BE2C (cell line): ENCODE results near the gene PRR23C. TPM values are rescaled to one million over a fixed set of nuclear protein-coding genes. Genes with fewer than 3 reads are reported as not detected.

Source experiments
- DNase-seq: peaks from one replicate; pipeline ENCODE4 v3.0.0-alpha.2; 2020
- H3K27me3 ChIP-seq: fragments of 250-450 bp; sonication (Bioruptor Pico); 2 replicates; pipeline ENCODE4 v1.5.1; 2020; ENCODE audit warnings: mild to moderate bottlenecking
- H3K36me3 ChIP-seq: fragments of 250-450 bp; sonication (Bioruptor Pico); 2 replicates; pipeline ENCODE4 v1.5.1; 2020; ENCODE audit warnings: mild to moderate bottlenecking
- H3K4me1 ChIP-seq: fragments of 250-450 bp; sonication (Bioruptor Pico); 2 replicates; pipeline ENCODE4 v1.5.1; 2020
- H3K4me3 ChIP-seq: 2 replicates; pipeline ENCODE4 v1.5.1; 2011; ENCODE audit warnings: low read depth, low read length
- H3K9me3 ChIP-seq: fragments of 250-450 bp; sonication (Bioruptor Pico); 2 replicates; pipeline ENCODE4 v1.5.1; 2020
- polyA plus RNA-seq: library from polyadenylated mRNA; unstranded; fragments of >200 nt; gene quantifications from one replicate; pipeline ENCODE4 v1.2.1, GENCODE V29; 2012; ENCODE audit warnings: low read depth, missing spikeins; ENCODE audit not compliant: insufficient read length, insufficient read depth
- TF ChIP-seq, protein P1 (sequence below): IDR thresholded peaks from 2 replicates; pipeline ENCODE4 v1.5.1; 2012; ENCODE audit warnings: mild to moderate bottlenecking, low read depth, low read length

PRR23C gene
- not detected for polyA plus RNA-seq

DNA sequence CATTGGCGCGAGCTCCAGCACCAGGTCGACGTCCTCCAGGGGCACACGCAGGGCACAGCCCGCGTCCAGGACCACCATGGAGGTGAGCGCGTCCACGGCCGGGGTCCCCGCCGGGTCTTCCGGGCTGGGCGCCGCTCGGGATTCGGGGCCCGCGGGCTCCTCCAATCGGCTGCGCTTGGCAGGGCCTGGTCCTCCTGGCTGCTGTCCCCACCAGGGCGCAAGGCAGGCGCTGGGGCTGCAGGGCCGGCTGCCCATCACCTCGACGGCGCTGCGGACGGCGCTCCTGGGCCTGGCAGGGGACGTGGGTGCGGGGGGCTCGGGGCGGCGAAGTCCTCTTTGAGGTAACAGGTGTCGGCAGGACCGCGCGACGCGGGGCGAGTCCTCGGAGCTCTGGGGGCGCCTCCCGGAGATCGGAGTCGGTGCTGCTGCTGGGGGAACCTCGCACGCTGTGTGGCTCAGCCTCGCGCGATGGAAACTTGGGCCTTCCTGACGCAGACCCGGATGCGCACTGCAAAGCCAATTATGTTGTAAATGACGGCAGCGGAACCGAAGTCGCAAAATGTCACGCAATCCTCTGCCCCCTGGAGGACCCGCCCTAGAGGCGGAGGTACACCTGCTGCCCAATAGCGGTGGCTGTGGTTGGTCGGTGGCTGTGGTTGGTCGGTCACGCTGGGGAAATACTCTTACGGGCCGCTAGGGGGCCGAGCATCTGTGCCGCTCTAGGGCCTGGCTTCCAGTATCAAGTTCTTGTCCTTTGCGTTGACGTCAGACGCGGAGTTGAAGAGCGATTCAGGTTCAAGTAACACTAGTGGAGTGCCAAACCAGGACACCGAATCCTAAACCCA is at the start of gene PRR23C:
Gene PRR23C (minus strand): TSS at position 527 of the 845 bp plus-strand sequence. CDS start 272 bp downstream, at position 255.
- no peaks in the 10 kb centered on the region for H3K9me3 ChIP-seq
- TF ChIP-seq, protein P1, sequence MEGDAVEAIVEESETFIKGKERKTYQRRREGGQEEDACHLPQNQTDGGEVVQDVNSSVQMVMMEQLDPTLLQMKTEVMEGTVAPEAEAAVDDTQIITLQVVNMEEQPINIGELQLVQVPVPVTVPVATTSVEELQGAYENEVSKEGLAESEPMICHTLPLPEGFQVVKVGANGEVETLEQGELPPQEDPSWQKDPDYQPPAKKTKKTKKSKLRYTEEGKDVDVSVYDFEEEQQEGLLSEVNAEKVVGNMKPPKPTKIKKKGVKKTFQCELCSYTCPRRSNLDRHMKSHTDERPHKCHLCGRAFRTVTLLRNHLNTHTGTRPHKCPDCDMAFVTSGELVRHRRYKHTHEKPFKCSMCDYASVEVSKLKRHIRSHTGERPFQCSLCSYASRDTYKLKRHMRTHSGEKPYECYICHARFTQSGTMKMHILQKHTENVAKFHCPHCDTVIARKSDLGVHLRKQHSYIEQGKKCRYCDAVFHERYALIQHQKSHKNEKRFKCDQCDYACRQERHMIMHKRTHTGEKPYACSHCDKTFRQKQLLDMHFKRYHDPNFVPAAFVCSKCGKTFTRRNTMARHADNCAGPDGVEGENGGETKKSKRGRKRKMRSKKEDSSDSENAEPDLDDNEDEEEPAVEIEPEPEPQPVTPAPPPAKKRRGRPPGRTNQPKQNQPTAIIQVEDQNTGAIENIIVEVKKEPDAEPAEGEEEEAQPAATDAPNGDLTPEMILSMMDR = peak; percentile 41
- H3K27me3 ChIP-seq = no peaks in the 10 kb centered on the region
- no peaks in the 10 kb centered on the region for H3K36me3 ChIP-seq
- DNase-seq = peak; percentile 12
- H3K4me1 ChIP-seq = no peaks in the 10 kb centered on the region
- no peak within 1 kb of the TSS for H3K4me3 ChIP-seq

DNA sequence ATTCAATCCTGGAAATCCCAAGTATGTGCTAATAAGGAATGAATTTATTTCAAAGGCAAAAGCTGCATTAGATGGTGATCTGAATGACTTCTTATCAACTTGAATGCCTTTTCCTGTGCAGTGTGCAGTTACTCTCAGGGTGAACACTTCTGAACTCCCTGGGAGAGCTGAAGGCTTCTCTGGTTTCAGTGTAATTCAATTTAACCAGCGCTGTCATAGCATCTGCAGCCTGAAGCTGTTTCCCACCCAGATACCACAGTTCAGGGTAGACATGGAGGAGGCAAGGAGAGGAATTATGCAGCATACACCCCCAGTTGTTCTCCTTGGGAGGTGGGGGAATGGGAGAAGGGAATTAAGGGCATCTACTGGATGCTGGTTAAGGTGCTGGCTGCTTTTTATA is 49.1 kb upstream of the PRR23C start:
- TF ChIP-seq, protein P1 = no peak
- no peaks in the 10 kb centered on the region for H3K36me3 ChIP-seq
- no peaks in the 10 kb centered on the region for H3K27me3 ChIP-seq
- no peak for DNase-seq
- H3K4me1 ChIP-seq = no peaks in the 10 kb centered on the region
- H3K9me3 ChIP-seq = no peaks in the 10 kb centered on the region
- no peak overlapping the region for H3K4me3 ChIP-seq

DNA sequence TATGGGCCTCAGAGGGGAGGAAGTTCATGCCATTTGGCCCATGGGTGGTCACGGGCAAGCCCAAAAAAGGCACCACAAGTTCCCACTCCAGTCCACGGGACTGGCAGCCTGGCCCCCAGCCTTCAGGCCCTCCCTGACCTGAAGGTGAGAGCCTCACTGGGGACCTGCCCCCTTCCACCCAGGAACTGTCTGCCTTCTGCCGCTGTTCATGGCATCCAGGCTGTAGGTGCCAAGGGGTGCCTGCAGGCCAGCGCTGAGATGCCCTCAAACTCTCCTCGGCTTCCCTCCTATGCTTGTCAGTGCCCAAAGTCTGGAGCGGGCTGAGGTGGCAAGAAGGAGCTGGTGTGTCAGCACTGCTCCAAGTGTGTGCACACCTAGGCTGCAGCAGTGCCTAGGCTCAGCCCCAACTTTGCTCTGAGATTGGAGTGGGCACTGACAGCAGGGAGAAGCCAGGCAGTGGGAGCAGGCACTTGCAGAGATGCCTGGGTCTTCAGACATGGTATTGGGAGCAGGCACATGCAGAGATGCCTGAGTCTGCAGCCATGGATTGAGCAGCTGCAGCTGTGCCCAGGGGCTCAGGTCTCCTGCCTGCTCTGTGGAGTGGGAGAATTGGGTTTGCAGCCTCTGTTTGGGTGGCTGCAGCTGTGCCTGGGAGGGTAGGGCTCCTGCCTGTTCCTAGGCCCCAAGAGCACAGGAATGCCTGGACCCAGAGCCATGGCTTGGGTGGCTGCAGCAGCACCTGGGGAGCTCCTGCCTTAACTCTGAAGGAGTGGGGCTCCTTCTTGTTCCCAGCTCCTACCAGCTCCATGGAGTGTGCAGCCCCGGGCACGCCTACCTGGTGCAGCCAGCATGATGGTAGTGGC is 44.0 kb upstream of the PRR23C start:
- no peak for DNase-seq
- Histone ChIP-seq H3K27me3 (no peaks in the 10 kb centered on the region), H3K9me3 (no peaks in the 10 kb centered on the region), H3K4me1 (no peaks in the 10 kb centered on the region), H3K36me3 (no peaks in the 10 kb centered on the region), H3K4me3 (no peak overlapping the region)
- TF ChIP-seq, protein P1 = no peak

DNA sequence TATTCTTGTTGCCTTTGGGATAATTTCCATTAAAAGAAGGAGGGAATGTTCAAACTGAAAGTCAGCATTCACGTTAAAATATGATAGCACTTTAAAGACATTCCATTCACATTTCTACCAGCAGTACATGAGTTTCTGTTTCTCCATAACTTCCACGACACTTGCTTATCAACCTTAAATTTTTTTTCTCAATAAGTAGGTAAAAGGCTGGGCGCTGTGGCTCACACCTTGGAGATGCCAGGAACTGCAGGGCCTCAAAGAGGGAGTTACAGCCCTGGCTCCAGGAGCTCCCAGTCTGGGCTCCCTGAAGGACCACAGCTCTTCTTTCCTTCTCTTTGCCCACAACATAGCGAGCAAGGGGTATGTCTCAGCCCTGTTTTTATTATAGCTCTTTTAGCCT is 42.9 kb upstream of the PRR23C start:
- no peaks in the 10 kb centered on the region for H3K36me3 ChIP-seq
- no peaks in the 10 kb centered on the region for H3K27me3 ChIP-seq
- H3K4me1 ChIP-seq = no peaks in the 10 kb centered on the region
- no peak for DNase-seq
- H3K9me3 ChIP-seq = no peaks in the 10 kb centered on the region
- TF ChIP-seq, protein P1 = no peak
- H3K4me3 ChIP-seq = no peak overlapping the region

DNA sequence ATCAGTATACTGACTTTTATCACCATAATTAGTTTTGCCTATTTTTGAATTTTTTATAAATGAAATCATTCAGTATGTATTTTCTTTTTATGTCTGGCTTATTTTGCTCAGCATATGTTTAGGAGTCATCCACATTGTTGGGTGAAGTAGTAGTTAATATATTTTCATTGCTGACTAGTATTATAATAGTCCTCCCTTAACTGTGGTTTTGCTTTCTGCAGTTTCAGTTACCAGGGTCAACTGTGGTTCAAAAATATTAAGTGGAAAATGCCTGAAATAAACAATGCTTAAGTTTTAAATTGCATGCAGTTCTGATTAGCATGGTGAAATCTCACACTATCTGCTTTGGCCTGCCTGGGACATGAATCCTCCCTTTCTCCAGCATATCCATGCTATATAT is 39.5 kb upstream of the PRR23C start:
- TF ChIP-seq, protein P1 = no peak
- no peak for DNase-seq

More for the DNA sequence above, 39.5 kb upstream of the PRR23C start:
- Histone ChIP-seq H3K27me3 (no peaks in the 10 kb centered on the region), H3K9me3 (no peaks in the 10 kb centered on the region), H3K4me1 (no peaks in the 10 kb centered on the region), H3K4me3 (no peak overlapping the region), H3K36me3 (no peaks in the 10 kb centered on the region)
